RPMI7951 (cell line): ENCODE data around the gene CDAN1. TPM values are rescaled to one million over a fixed set of nuclear protein-coding genes. Genes with fewer than 3 reads are reported as not detected.
A peak's percentile ranks its signal among the peaks of the same experiment; 100 is the strongest.

Experiments used
- DNase-seq: peaks from one replicate; pipeline ENCODE4 v3.0.0-alpha.2; 2012; ENCODE audit warnings: low read depth
- total RNA-seq: library from RNA; depleted of rRNA; stranded (reverse); fragments of >200 nt; shearing (Covaris generic); gene quantifications from 2 replicates; pipeline ENCODE4 v1.2.3, GENCODE V29; 2014

The CDAN1 gene
- total RNA-seq, 1 experiment from 2014 or later = 8.8 TPM

DNA sequence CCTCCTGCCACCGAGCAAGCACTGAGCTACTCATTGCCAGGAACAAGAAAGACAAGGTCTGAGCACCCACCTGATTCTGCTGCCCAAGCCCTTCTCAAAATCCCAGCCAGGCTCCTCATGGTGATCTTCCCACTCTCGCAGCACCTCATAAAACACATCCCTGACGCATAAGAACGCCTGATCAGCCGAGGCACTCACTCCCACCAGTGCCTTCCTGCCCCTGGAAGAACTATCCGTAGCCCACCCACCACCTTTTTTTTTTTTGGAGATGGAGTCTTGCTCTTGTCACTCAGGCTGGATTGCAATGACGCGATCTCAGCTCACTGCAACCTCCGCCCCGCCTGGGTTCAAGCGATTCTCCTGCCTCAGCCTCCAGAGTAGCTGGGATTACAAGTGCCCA is 3.9 kb downstream of the CDAN1 start:
- DNase-seq = no peak

DNA sequence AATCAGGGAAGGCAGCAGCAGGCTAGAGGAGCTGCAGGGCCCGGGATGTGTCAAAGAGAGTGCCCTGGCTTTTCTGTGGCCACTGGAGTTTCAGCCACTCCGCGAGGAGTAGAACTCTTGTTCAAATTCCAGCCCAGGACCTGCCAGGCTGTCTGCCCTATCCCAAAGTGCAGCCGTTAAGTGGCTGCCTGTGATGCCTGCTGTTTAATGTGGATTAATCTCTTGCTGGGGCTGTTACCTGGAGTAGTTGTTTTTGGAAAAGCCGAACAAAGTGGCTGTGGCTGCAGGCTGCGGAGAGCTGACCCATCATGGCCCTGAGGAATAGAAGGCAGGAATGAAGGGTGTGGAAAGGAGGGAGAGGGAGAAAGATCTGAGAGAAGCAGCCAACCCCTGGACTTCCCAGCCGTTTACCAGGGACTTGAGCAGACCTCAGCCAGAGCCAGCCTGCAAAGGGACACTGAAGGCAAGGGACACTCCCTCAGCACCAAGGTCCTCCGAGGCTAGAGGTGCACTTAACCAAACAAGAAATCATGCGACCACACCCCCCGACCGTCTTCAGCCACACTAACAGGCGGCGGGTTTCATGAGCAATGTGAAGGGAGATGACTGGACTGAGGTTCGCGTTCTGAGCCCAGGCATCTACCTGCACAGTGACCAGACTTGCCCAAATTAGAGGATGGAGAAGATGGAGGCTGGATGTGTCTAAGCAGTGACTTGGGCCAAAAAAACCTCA is 4.7 kb downstream of the CDAN1 start:
- DNase-seq = no peak

GRCh38 chr15:42731461-42731860 is 5.5 kb downstream of the CDAN1 start:
- no peak for DNase-seq

DNA sequence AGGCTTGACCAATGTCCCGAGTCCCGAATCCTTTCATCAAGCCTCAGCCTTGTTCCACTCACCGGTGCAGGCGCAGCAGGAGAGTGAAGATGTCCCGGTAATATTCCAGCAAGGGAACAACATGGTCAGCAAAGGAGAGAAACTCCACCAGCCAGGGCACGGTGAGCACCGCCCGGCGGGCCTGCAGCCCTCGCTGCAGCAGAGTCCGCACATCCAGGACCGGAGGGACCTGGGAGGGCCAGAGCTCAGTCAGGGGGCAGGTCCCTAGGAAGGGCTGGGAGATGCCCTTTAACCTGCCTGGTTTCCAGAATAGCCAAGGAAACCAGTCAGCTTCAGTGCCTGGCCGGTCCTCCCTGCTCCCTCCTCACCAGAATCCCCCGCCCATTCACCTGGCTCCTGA is 6.4 kb downstream of the CDAN1 start:
- no peak for DNase-seq

GRCh38 chr15:42730135-42730534 is 6.8 kb downstream of the CDAN1 start:
- DNase-seq = no peak

DNA sequence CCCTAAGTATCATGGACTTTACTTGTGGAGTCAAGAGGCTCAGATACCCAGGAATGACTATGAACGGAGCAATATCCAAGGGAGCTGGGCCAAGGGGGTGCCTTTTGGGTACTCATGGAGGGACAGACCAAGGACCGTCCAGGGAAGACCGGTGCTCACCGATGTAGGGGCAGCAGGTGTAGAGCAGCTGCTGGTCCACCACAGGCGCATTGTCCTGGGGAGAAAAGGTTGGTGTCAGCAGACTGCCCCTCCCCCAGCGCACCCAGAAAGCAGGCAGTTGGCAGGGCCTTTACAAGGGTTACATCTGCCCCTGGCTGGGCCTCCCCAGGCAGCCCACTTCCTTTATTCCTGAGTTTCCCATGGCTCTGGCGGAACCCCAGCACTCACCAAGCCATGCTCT is 7.5 kb downstream of the CDAN1 start:
- DNase-seq = no peak

DNA sequence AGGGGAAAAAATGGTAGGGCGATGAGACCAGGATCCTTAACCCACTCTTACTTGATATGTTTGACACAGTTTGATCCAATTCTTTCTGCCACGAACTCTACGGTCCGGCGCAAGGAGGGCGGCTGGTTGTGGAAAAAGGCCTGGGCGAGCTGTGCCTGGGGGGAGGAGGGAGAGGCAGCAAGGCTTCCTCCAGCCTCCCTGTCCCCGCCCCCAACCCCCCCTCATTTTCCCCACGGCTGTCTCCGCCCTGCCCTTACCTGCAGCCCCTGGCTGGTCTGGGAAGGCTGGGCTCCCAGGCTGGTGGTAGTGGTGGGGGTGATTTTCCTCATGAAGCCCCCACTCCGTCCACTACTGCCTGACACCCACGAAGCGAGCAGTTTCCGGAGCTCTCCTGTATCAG is 8.0 kb downstream of the CDAN1 start:
- no peak for DNase-seq

GRCh38 chr15:42728560-42728959 is 8.4 kb downstream of the CDAN1 start:
- no peak for DNase-seq

DNA sequence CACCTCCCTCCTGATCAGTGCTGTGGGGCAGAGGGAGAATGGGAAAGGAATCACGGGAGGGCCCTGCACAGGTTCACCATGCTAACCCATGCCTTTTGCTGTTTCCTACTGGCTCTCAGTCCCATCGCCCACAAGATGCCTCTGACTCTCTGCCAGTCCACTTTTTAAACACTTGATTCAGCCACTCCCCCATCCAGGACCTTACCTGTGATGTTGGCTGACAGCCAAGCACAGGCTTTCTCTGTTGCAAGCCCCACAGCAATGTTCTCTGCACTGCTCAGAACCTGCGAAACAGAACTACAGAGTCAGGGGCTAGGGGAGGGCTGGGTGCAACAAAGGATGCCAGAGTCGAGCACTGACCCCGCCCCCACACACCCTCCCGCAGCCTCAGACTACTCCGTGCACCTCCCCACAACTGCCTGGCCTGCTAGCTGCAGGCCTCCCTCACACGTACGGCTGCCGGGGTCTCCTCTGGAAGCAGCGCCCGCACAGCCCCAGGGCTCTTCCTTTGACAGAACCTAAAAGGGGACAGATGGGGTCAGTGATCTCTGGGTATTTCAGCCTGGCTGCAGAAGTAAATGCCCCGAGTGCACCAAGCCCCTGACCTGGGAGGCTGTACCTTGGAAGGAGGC is 9.1 kb downstream of the CDAN1 start:
- no peak for DNase-seq

DNA sequence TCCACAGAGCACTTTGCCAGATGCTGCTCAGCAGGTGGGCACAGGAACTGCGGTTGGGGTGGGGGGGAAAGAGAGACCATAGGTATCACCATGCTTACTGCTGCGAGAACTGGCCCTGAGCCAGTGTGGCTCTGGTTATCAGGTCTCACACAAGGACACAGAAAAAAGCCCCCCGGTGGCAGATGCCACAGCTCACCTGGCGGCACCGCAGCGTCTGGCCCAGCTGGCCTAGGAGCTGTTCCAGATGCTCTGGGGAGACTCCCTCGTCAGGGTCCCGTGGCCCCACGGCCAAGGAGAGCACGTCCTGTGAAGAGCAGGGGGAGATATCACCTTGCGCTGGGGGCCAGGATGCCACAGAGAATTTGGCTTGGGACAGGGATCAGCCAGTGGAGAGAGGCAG is 10.8 kb downstream of the CDAN1 start:
- no peak for DNase-seq

DNA sequence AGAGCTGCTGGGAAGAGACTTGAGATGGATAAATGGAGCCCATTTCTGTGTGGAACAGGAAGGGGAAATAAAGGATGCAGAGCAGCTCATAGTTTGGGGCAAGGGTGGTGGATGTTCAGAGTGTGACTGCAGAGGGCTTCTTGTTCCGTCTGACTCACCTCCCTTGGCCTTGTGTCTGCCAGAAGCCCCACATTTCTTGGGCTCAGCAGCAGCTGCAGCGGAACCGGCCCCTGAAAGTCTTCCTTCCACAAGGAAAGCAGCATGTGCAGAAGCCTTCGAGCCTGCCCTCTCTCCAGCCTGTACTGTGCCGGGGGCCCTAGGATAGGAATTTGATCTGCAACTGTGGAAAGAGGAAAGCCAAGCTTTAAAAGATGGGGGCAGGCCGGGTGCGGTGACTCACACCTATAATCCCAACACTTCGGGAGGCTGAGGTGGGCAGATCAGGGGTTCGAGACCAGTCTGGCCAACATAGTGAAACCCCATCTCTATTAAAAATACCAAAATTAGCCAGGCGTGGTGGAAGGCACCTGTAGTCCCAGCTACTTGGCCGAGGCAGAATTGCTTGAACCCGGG is 11.5 kb downstream of the CDAN1 start:
- no peak for DNase-seq

- DNase-seq = no peak
Measured at GRCh38 chr15:42724276-42724675, 12.7 kb downstream of the CDAN1 start.

- no peak for DNase-seq
Measured at GRCh38 chr15:42723068-42723467, 13.9 kb downstream of the CDAN1 start.

DNA sequence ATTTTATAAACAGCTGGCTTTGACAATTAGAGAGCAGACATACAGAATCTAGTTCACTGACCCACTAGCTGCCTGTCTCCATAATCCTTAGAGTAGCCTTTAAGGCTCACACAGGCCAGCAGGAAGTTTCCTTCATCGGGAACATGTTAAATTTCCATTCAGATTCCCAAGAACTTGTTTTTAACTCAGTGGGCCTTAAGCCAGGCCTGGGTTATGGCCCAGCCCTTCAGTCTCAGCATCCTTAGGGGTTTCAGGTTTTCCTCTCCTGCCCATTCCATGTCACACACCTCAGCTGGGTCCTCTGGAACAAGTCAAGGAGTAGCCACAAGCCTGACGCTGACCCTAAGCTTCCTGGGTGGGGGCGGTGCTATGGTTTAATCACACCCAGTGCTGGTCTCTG is 15.0 kb downstream of the CDAN1 start:
- no peak for DNase-seq

DNA sequence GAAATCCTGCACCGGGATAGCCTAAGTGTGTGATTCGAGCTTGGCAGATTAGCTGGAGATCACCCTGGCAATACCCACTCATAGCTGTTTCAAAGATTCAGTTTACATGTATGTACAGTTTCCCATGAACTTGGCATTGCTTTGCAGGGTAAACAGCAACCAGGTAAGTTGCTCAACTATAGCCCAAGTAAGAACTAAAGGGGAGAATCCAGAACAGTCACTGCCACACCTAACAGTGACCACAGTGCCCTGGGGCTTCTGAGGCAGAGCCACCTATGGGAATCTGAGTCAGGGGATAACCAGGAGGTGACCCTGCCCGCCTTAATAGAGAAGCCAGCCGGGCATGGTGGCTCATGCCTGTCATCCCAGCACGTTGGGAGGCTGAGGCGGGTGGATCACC is 15.9 kb downstream of the CDAN1 start:
- no peak for DNase-seq

DNA sequence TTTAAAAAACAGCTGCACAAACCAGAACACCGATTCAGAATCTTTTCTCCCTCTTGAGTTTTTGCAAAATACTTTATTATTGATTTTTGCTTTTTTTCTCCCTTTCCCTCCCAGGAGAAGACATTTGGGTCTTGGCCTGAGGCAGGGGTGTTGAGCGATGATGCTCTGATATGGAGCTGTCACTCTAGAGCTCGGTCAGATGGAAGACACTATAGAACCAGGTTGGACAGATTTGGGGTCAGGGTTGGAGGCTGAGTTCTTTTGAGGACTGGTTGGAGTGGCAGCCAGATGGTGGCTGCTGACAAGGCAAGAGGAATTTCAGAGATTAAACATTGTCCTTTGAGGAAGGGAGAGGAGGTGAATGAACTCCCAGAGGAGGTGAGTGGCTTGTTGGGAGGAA is 16.9 kb downstream of the CDAN1 start:
- no peak for DNase-seq

- DNase-seq = no peak
Measured at GRCh38 chr15:42719043-42719442, 17.9 kb downstream of the CDAN1 start.

DNA sequence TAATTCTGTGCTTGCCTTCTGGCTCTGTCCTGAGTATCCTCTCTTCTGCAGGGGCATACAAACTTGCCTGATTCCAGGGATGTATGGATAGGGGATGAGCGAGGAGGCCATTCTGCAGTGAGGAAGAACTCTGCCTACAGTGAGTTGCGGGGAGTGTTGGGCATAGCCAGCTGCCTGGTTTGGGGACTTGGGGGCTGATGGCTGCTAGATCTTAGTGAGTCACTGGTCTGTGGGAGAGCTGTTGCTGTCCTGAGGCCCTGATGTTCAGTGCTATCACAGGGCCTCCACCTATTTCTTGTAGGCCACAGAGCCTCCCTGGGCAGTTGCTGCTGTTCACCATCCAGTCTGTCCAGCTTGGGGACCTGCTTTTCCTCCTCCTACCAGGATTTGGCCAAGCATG is 20.3 kb downstream of the CDAN1 start:
- DNase-seq = peak; percentile 13

GRCh38 chr15:42716125-42716524 is 20.8 kb downstream of the CDAN1 start:
- no peak for DNase-seq

DNA sequence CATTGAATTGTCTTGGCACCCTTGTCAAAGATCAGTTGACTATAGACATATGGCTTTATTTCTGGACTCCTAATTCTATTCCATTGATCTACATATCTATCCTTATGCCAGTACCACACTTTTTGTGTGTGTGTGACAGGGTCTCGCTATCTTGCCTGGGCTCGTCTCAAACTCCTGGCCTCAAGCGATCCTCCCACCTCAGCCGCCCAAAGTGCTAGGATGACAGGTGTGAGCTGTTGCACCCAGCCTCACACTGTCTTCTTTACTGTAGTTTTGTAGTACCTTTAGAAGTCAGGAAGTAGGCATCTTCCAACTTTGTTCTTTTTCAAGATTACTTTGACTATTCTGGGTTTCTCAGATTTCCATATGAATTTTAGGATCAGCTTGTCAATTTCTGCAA is 24.3 kb downstream of the CDAN1 start:
- no peak for DNase-seq

DNA sequence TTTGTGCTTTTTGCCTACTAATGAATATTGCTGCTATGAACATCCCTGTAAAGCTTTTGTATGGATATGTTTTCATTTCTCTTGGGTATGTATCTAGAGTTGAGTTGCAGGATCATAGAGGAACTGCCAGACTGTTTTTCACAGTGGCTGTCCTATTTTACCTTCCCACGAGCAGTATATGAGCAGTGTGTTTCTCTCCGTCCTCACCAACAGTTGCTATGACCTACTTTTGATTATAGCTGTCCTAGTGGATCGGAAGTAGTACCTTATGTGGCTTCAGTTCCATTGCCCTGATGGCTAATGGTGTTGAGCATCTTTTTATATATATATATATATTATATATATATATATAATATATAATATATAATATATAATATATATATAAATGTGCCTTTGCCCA is 25.2 kb downstream of the CDAN1 start:
- DNase-seq = no peak

DNA sequence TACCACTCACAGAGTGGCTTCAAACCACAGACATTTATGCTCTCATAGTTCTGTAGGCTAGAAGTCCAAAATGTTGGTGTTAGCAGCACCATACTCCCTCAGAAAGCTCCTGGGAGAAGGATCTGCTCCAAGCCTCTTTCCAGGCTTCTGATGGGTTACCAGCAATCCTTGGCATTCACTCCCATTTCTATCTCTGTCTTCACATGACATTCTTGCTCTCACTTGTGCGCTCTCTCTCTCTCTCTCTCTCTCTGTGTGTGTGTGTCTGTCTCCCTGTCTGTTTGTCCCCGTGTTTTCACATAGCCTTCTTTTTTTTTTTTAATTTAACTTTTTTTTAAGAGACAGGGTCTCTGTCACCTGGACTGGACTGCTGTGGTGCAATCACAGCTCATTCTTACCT is 26.3 kb downstream of the CDAN1 start:
- DNase-seq = no peak

- DNase-seq = no peak
Measured at GRCh38 chr15:42707873-42708544, 28.9 kb downstream of the CDAN1 start.
